Hepatocyte (in vitro differentiated cells): ENCODE measurements around the gene ZMYM2.

ENCODE experiments used
- CTCF ChIP-seq: fragments of 200-600 bp; sonication (generic); IDR thresholded peaks from 2 replicates; pipeline ENCODE4 v1.5.1; 2016; ENCODE audit warnings: antibody characterized with exemption, mild to moderate bottlenecking; ENCODE audit not compliant: poor library complexity
- EZH2 ChIP-seq: fragments of 200-600 bp; sonication (generic); IDR thresholded peaks from 2 replicates; pipeline ENCODE4 v1.6.1; 2016; ENCODE audit warnings: antibody characterized with exemption, mild to moderate bottlenecking, borderline replicate concordance

GRCh38 chr13:20074966-20075365 is 116.4 kb downstream of the ZMYM2 start:
- TF ChIP-seq CTCF, result no peak
- TF ChIP-seq EZH2, result no peak
